OCI-LY7 (cell line): ENCODE measurements around the gene WWTR1.

ENCODE experiments used
- EZH2phosphoT487 ChIP-seq: fragments of 200-600 bp; sonication (generic); IDR thresholded peaks from 2 replicates; pipeline ENCODE4 v1.6.1; 2018; ENCODE audit warnings: low read depth, borderline replicate concordance, mild to moderate bottlenecking, mixed run types, antibody characterized with exemption, low read length, moderate library complexity, mixed read lengths
- TF ChIP-seq, protein P1 (sequence below): fragments of 200-600 bp; sonication (generic); conservative IDR thresholded peaks from 2 replicates; pipeline ENCODE4 v1.5.1; 2014; ENCODE audit warnings: mild to moderate bottlenecking, antibody characterized with exemption, low read length, moderate library complexity, mixed read lengths

DNA sequence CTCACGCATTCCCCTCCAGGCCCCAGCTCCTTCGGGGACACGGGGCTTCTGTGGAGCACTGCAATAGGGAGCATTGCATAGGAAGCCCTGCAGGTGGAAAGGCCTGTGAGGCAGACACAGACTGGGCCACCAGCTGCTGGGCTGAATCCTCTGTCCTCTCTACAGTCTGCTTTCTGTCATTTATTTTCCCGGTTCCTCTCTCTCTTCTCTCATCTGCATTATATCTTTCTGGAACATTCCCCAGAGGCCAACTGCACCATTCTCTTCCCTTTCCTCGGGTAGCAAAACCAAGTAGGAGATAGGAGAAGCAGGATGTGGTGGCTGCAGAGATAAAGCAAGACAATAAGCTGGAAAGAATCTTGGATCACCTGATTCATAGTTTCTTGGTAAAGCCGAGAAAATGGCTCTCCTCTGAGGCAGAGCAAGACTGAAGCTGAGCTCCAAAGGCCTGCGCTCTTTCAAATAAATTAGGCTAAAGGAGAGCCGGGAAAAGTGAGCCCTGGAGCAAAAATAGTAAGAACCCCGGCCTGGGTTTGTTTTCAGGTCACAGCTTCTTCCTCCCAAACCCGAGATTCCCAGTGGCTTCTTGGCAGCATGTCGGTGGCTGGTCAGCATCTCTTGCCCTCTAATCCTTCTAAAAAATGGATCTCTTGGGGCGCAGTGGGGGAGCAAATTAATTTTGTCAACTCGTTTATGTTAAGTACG, 178.1 kb downstream of the WWTR1 start:
- TF ChIP-seq, protein P1, sequence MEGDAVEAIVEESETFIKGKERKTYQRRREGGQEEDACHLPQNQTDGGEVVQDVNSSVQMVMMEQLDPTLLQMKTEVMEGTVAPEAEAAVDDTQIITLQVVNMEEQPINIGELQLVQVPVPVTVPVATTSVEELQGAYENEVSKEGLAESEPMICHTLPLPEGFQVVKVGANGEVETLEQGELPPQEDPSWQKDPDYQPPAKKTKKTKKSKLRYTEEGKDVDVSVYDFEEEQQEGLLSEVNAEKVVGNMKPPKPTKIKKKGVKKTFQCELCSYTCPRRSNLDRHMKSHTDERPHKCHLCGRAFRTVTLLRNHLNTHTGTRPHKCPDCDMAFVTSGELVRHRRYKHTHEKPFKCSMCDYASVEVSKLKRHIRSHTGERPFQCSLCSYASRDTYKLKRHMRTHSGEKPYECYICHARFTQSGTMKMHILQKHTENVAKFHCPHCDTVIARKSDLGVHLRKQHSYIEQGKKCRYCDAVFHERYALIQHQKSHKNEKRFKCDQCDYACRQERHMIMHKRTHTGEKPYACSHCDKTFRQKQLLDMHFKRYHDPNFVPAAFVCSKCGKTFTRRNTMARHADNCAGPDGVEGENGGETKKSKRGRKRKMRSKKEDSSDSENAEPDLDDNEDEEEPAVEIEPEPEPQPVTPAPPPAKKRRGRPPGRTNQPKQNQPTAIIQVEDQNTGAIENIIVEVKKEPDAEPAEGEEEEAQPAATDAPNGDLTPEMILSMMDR: no peak
- no peak for TF ChIP-seq EZH2phosphoT487
